Left renal cortex interstitium (tissue), 4 donors: ENCODE measurements around the gene HIGD1C. TPM values are rescaled to one million over a fixed set of nuclear protein-coding genes. Genes with fewer than 3 reads are reported as not detected.
"Not testable (repeated sequence)": the region's sequence is repeated elsewhere in the genome, so short reads cannot be mapped to it uniquely, and the experiment has no call there.

Source experiments
- DNase-seq, 4 donors: peaks; one replicate each; pipeline ENCODE4 v3.0.0-alpha.2; 2013; ENCODE audit warnings: low read depth in 4 of 4, low spot score in 2 of 4, missing footprints in 1 of 4
- polyA plus RNA-seq, 4 donors: library from polyadenylated mRNA; unstranded; fragments of 120-200 nt; gene quantifications; one replicate each; pipeline ENCODE4 v1.2.1, GENCODE V29; 2013; ENCODE audit not compliant: insufficient read length in 4 of 4

Gene HIGD1C
- polyA plus RNA-seq, 4 donors = 0.43 TPM; not detected in 3

- DNase-seq = no peak
Measured at GRCh38 chr12:51013441-51013840, 61.1 kb downstream of the HIGD1C start.

GRCh38 chr12:51014467-51014866 lies 62.1 kb downstream of the HIGD1C start:
- DNase-seq = not testable (repeated sequence)

- no peak for DNase-seq
Measured at GRCh38 chr12:51017452-51017851, 65.1 kb downstream of the HIGD1C start.

- DNase-seq = no peak
Measured at GRCh38 chr12:51018956-51019355, 66.6 kb downstream of the HIGD1C start.

- no peak for DNase-seq
Measured at GRCh38 chr12:51019927-51020326, 67.6 kb downstream of the HIGD1C start.

Other genes with a start within 250 kb of the HIGD1C start
- 10 to 100 TPM; 40.5 to 47.8 (median 43.4) TPM for gene ATF1, start 188.4 kb upstream of the HIGD1C start, polyA plus RNA-seq
- under 1 TPM in 3 of 4 donors, not detected in 1; 0.10 to 0.16 (median 0.13) TPM for gene TMPRSS12, start 109.6 kb upstream of the HIGD1C start, polyA plus RNA-seq
- 10 to 100 TPM; 43.1 to 64.4 (median 51.8) TPM for gene SLC11A2, start 73.8 kb downstream of the HIGD1C start, polyA plus RNA-seq
- 100 to 1,000 TPM in 2 of 4 donors, 10 to 100 TPM in 2; 78.4 to 165 (median 111) TPM for gene LETMD1, start 95.8 kb downstream of the HIGD1C start, polyA plus RNA-seq
- gene CSRNP2, start 131.1 kb downstream of the HIGD1C start, polyA plus RNA-seq = 10 to 100 TPM; 34.9 to 44.9 (median 39.0) TPM
- gene TFCP2, start 220.6 kb downstream of the HIGD1C start, polyA plus RNA-seq = 10 to 100 TPM; 49.5 to 59.0 (median 54.7) TPM